ENCODE measurements around the gene YARS2.
"Not testable (repeated sequence)": the region's sequence is repeated elsewhere in the genome, so short reads cannot be mapped to it uniquely, and the experiment has no call there.

Gene YARS2

DNA sequence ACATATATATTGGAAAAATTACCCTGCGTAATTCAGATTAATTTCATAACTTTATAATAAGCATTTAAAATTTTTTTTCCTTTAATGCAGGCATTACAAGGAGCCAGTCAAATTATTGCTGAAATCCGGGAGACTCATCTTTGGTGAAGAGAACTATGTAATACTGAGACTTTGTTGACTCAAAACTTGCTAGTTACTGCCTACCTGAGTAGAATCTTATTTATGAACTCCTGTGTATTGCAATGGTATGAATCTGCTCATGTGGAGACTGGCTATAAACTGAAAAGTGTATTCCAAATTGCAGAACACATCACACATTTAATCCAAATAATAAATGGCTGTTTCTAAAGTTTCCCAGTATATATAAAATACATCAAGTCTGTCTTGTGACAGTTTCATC lies 12.4 kb downstream of the YARS2 start:
- no peak for DNase-seq (ENCODE audit: low spot score)

DNA sequence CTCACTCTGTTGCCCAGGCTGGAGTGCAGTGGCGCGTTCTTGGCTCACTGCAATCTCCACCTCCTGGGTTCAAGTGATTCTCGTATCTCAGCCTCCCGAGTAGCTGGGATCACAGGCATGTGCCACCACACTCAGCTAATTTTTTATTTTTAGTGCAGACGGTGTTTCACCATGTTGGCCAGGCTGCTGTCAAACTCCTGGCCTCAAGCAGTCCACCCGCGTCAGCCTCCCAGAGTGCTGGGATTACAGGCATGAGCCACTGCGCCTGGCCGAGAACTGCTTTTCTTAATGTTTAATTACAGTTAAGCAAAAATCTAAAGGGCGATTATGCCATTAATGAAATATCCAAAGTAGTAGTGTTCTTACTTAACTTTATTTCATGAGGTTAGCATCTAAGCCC lies 13.6 kb downstream of the YARS2 start:
- DNase-seq (ENCODE audit: low spot score), result no peak

DNA sequence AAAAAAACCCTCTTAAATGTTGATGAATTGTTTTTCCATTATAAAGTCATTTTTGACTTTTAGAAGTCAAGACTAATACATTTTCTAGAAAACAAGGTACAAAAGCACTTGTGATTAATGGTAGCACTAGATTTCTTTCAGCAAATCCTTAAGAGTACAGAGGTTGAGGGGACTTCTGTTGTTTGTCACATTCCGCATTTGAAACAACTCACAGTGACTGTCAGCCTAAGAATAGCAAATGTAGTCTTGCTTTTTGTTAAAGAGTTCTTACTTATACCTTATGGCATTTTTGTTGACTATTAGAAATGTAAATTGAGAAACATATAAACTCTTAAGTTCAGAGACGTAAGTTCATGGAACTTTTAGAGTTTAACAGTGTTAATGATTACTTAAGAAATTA lies 16.4 kb downstream of the YARS2 start:
- DNase-seq (ENCODE audit: low spot score), result no peak

DNA sequence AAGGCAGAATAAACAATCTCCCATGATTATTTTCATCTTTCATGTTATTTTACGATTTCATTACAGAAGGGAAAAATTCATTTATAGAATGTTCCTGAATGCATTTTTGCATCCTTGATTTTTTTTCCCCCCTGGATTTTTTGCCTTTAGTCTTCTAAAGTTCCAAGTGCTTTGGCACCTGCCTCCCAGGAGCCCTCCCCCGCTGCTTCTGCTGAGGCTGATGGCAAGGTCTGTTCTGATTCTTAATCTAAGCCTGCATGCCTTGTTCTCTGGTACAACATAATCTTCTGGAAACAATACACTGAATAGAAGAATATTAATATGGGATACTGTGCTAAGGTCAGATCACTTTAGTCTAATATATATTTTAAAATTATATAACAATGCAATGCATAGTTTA lies 18.0 kb downstream of the YARS2 start:
- DNase-seq (ENCODE audit: low spot score), result no peak

DNA sequence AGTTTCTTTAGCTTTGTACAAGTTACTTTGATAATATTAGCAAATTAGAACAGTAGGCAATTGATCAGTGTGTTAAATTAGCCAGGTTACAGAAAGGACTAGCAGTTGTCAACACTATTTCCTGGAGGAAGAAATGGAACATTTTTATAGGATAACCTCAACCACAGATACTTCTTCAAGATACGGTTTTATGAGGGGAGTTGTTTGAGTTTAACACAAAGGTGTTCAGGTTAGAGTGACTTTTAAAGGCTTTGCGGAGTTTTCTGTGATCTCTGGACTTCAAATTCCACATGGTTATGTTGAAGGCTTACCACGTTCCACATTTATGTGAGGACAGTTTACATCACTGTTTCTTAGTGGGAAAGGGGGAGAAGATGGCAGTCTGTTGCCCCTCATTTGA lies 19.3 kb downstream of the YARS2 start:
- no peak for DNase-seq (ENCODE audit: low spot score)

DNA sequence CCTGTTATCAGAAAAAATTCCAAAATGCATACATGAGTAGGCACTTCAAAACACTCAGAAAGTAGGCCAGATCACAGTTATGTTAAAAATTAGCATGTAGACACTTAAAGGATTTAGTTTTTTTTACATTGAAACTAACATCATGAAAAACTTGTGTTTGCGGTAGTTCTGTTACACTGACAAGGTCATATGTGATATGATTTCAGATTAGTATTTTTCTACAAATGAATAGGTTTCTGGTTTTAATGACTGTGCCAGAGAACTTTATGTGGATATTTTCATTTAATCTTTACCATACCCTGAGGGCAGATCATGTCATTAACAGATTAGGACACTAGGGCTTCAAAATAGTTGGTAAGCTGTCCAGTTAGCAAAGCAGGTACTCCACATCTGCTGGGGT lies 20.7 kb downstream of the YARS2 start:
- no peak for DNase-seq (ENCODE audit: low spot score)

DNA sequence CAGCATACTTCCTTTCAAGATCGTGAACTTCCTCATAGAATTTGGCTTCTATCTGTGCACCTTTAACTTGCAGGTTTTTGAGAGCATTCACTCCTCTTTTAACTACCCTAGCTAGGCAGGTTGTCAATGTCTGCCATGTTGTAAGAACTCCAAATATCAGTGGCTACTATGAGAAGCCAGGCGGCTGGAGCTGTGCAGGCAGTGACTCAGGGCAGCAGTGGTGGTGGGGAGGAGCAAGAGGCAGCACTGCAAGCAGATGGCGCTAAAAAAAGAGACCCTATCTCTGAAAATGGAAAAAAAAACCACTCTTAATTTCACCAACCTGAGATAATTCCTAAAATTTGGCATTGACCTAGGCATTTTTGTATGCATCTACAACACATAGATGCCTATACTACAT lies 28.5 kb downstream of the YARS2 start:
- no peak for DNase-seq (ENCODE audit: low spot score)

DNA sequence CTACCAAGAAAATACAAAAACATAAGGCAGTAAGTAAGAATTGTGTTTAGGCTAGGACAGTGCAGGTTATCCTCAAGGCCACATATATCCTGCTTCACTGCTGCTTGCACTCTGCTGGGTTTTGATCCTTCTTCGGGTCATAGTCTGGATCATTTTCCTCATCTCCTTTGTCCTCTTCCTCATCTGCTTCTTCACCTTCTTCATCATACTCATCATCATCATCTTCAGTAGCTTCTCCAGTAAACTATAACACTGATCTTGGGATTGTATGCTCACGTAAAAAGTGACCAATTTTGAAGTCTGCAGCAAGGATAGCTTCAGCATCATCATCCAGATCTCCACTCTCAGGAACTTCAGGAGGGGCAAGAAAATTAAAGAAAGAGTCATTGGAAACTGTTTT lies 29.4 kb downstream of the YARS2 start:
- DNase-seq (ENCODE audit: low spot score), result no peak

DNA sequence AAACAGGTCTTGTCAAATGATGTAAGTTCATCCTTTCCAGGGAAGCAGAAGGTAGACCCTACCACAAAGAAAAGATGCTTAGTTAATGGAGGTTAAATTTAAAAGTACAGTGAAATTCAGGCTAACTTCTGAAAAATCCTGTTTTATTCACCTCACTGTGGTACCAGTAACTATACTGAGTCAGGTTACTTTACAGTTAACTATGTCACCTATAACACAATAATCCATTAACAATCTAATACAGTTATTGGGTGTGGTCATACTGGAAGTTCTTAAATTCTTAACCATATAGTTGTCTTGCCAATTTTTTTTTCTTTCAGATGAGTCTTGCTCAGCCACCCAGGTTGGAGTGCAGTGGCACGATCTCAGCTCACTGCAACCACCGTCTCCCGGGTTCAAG lies 30.4 kb downstream of the YARS2 start:
- not testable (repeated sequence) for DNase-seq (ENCODE audit: low spot score)

DNA sequence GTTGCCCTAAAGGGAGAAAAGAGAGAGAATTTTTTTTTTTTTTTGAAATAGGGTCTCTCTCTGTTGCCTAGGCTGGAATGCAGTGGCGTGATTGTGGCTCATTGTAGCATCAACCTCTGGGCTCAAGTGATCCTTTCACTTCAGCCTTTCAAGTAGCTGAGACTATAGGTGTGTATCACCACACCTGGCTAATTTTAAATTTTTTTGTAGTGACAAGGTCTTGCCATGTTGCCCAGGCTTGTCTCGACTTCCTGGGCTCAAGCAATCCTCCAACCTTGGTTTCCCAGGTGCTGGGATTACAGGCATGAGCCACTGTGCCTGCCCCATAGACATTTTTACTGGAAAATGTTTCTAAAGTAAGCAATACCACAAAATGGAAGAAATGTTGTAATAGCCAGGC lies 36.8 kb downstream of the YARS2 start:
- no peak for DNase-seq (ENCODE audit: low spot score)

DNA sequence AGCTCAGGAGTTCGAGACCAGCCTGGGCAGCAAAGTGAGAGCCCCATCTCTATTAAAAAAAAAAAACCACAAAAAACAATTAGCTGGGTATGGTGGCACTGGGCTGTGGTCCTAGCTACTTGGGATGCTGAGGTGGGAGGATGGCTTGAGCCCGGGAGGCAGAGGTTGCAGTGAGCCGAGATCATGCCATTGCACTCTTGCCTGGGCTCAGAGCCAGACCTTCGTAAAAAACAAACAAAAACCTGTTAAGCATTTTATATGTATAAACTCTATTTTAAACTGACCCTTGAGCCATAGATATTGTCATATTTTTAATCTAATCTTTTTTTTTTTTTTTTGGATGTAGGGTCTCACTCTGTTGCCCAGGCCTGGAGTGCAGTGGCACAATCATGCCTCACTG lies 40.9 kb downstream of the YARS2 start:
- no peak for DNase-seq (ENCODE audit: low spot score)

DNA sequence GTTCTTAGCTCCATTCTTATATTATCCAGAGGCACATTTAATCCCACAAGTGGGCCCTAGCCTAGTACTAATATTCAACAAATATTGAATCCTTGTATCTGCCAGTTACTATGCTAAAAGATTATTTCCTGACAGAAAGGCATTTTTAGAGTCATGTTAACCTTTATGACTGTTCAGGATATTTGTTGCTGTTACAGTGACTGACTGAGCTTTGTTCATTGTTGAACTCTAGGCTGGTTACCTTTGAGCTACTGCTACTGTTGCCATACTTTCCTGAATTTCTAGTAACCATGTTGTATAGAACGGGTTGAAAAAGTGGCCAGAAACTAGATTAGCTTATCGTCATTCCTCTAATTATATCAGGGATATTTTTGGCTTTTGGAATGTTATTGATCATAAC lies 46.8 kb downstream of the YARS2 start:
- no peak for DNase-seq (ENCODE audit: low spot score)

DNA sequence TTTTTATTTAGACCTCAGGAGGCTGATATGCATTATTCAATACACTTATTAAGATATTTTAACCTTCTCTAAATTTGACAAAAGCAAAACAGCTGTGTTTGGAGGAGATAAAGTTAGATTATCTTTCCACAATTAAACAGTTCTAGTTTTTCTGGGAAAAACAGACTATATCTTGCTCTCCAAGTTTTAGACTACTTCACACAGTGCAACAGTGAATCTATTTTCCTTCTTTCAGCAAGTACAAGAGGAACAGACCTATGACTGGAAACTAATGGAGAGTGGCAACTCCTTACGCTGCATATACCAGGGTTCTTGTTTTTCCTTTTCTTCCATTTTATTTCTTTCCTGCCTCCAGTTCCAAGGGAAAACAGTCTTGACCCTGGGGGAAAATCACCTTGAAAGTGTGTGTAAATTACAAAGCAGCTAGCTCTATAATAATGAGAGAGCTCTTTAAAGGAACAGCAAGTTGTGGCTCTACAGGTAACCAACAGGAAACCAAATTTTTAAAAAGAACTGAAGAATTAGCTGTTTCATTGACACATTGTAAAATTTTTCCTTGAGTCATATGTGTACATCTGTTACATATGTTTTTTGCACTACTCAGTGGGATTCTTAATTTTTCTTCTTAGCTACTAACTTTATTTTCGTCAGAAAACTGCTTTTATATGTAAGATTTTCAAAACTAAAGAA lies 49.2 kb downstream of the YARS2 start:
- no peak for DNase-seq (ENCODE audit: low spot score)

DNA sequence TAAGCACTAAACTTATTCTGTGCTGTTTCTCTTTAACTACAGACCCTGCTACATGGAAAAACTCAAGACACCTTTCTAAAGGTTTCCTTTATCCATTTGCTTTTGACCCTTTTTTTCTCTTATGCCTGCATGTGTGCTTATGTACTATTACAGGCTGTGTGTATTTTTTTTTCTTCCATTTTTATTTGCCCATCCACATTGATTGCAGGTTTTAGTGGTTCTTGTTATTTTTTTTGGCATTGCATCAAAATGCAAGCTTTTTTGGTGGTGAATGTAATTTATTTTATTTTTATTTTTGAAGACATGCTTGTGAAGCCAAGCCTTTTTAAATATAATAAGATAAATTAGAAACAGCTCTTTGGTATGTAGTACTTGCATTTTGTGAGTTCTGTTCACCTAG lies 49.9 kb downstream of the YARS2 start:
- no peak for DNase-seq (ENCODE audit: low spot score)

DNA sequence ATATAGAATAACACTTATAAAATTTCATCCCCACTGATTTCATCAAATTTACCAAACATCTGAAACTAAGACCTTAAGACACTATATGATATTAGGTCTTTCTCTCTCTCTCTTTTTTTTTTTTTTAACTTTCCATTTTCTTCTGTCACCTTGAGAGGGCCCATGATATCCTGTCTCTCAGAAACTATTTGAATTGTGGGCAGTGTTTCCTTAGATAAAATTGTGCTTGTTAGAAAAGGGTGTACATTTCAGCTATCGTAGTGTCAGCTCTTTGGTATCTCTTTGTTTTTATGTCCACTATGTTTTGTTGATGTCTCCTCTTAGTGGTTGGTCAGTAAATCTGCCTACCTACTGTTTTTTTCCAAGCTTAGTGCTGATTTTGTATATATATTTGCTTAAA lies 52.8 kb downstream of the YARS2 start:
- DNase-seq (ENCODE audit: low spot score), result no peak

DNA sequence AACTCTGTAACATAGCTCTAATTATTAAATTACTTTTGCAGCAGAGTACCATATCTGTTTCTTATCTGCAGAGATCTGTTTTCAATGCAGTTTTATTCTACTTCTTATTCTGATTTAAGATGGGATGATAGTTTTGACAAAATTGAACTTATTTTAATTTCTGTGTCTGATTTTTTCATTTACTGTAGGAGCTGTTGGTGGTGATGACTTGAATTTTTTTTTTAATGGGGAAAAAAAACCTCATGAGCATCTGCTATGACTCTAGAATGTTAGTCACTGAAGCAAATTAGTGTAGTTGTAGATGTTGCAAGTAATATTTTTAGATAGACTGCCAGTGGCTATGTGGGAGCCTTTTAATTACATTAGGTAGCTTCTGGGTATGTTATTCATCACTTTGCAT lies 53.2 kb downstream of the YARS2 start:
- no peak for DNase-seq (ENCODE audit: low spot score)

DNA sequence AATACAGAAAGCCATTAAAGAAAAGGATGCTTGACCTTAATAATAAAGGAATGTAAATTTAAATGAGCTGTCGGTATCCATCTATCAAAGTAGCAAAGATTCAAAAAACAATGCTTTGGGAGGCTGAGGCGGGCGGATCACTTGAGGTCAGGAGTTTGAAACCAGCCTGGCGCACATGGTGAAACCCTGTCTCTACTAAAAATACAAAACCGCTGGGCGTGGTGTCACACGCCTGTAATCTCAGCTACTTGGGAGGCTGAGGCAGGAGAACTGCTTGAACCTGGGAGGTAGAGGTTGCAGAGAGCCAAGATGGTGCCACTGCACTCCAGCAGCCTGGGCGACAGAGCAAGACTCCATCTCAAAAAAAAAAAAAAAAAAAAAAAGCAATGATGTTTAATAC lies 56.3 kb downstream of the YARS2 start:
- DNase-seq (ENCODE audit: low spot score), result not testable (repeated sequence)

DNA sequence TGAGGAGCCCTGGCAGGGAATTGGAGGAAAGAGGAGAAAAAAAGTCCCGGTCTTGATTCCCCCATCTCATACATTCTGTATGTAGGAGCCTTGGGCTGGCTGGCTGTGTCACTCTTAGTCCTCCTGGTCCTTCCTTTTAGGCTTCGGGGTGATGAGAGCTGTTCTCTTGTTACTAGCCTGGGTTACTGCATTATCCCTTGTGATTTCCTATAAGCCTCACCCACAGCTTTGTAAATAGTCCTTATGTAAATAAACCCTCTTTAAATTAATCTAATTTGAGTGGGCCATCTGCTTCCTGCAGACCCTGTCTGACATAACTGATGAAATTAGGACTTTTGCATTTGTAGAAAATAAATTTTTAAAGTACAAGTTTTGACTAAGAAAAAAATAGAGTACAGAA lies 57.4 kb downstream of the YARS2 start:
- no peak for DNase-seq (ENCODE audit: low spot score)

DNA sequence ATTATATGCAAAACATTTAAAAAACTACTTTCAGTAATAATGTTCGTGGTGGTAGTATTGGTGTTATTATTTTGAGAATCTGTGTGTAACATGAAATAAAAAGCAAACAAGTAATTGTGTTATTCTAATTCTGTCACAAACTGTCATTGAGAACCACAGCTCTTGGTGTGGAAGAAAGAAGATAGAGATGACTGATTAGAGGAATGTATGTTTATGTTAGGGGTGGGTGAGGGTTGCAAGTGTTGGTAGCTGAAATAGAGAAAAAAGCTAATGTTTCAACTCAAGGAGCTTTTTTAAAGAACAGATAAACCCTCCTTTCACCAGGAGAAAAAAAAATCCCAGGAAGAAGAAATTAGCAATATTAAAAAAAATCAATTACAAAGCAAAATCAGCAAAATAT lies 58.3 kb downstream of the YARS2 start:
- DNase-seq (ENCODE audit: low spot score), result no peak
